NCI-H526 (cell line): ENCODE measurements around the gene ATP2A3.
"Not testable (repeated sequence)": the region's sequence is repeated elsewhere in the genome, so short reads cannot be mapped to it uniquely, and the experiment has no call there.

ENCODE experiments used
- DNase-seq, 2 experiments: peaks; one replicate each; lab custom pipeline; 2025; lab: John Stamatoyannopoulos, UW

The ATP2A3 gene

GRCh38 chr17:3956327-3956957, 7.8 kb downstream of the ATP2A3 start:
- DNase-seq = peak in 1 of 2 experiments; percentile 29

GRCh38 chr17:3955673-3955988, 8.6 kb downstream of the ATP2A3 start:
- no peak for DNase-seq

- DNase-seq = no peak
Observed at GRCh38 chr17:3954976-3955672, 9.1 kb downstream of the ATP2A3 start.

- no peak for DNase-seq
Observed at GRCh38 chr17:3954086-3954485, 10.2 kb downstream of the ATP2A3 start.

- no peak for DNase-seq
Observed at GRCh38 chr17:3953542-3953941, 10.7 kb downstream of the ATP2A3 start.

GRCh38 chr17:3952186-3952585, 12.1 kb downstream of the ATP2A3 start:
- DNase-seq = no peak

- no peak for DNase-seq
Observed at GRCh38 chr17:3951420-3951819, 12.8 kb downstream of the ATP2A3 start.

- no peak for DNase-seq
Observed at GRCh38 chr17:3951003-3951402, 13.2 kb downstream of the ATP2A3 start.

- no peak for DNase-seq
Observed at GRCh38 chr17:3950584-3950983, 13.7 kb downstream of the ATP2A3 start.

GRCh38 chr17:3949418-3949817, 14.8 kb downstream of the ATP2A3 start:
- DNase-seq = no peak

- not testable (repeated sequence) for DNase-seq
Observed at GRCh38 chr17:3948551-3948950, 15.7 kb downstream of the ATP2A3 start.

- DNase-seq = no peak
Observed at GRCh38 chr17:3947318-3947810, 16.9 kb downstream of the ATP2A3 start.

- no peak for DNase-seq
Observed at GRCh38 chr17:3946711-3947235, 17.5 kb downstream of the ATP2A3 start.

- peak in 1 of 2 experiments; percentile 17 for DNase-seq
Observed at GRCh38 chr17:3944485-3945388, 19.5 kb downstream of the ATP2A3 start.

GRCh38 chr17:3943240-3943891, 20.9 kb downstream of the ATP2A3 start:
- DNase-seq = no peak

GRCh38 chr17:3940965-3941698, 23.1 kb downstream of the ATP2A3 start:
- no peak for DNase-seq

- DNase-seq = no peak
Observed at GRCh38 chr17:3937359-3937758, 26.9 kb downstream of the ATP2A3 start.

- no peak for DNase-seq
Observed at GRCh38 chr17:3935825-3936355, 28.3 kb downstream of the ATP2A3 start.

- DNase-seq = peak; percentile 36 to 70
Observed at GRCh38 chr17:3935140-3935542, 29.1 kb downstream of the ATP2A3 start.

GRCh38 chr17:3929764-3930163, 34.5 kb downstream of the ATP2A3 start:
- DNase-seq = no peak

GRCh38 chr17:3929181-3929580, 35.1 kb downstream of the ATP2A3 start:
- DNase-seq = no peak
